ENCODE results near the gene TPK1.

DNA sequence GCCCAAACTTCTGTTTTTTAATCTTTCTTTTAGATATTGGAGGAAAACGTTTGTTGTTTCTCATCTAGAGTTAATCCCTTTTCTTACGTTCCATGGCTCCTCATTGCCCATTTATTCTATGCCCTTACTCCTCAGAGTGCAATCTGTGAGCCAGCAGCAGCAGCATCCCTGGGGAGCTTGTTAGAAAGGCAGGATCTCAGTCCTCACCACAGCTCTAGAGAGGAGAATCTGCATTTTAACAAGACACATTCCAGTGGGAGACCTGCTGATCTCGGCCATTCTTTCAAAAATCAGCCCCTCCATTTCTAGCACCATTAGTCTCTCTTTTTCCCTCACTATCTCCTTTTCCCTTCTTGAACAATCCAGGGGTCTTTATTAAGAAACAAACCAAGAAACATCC, 348.0 kb downstream of the TPK1 start:
- no peak for TF ChIP-seq CTCF (IDR thresholded peaks at IDR 0.05)
- no peak for TF ChIP-seq POLR2A (IDR thresholded peaks at IDR 0.05)
- TF ChIP-seq POLR2AphosphoS5 (IDR thresholded peaks at IDR 0.05), result no peak
